Adrenal gland (tissue), 19 donors: ENCODE measurements around the gene NBPF12. TPM values are rescaled to one million over a fixed set of nuclear protein-coding genes. Genes with fewer than 3 reads are reported as not detected.
A peak's percentile ranks its signal among the peaks of the same experiment; 100 is the strongest.
"Not testable (repeated sequence)": the region's sequence is repeated elsewhere in the genome, so short reads cannot be mapped to it uniquely, and the experiment has no call there.

Experiments used
- DNase-seq, 7 donors: peaks; one replicate each; pipeline ENCODE4 v3.0.0-alpha.2; 2019 to 2020
- H3K27ac ChIP-seq, 5 donors: fragments of 200-600 bp; sonication (generic) in 4 of 5; 1 replicate in 3 of 5; 2 replicates in 2 of 5; pipeline versions ENCODE4 v1.5.1 to v1.8.0; 2016 to 2020; ENCODE audit warnings: mild to moderate bottlenecking in 1 of 5
- H3K27me3 ChIP-seq: fragments of 200-600 bp; 2 replicates; pipeline ENCODE4 v1.8.0; 2021
- H3K36me3 ChIP-seq, 2 donors: fragments of 200-600 bp; replicated peaks in 1 of 2; 1 replicate in 1 of 2; 2 replicates in 1 of 2; pipeline versions ENCODE4 v1.5.1 to v1.8.0; 2018 to 2022
- H3K4me1 ChIP-seq, 2 donors: fragments of 200-600 bp; replicated peaks in 1 of 2; 1 replicate in 1 of 2; 2 replicates in 1 of 2; pipeline versions ENCODE4 v1.5.1 to v1.8.0; 2018 to 2021
- H3K4me3 ChIP-seq, 4 donors: fragments of 200-600 bp; sonication (generic) in 3 of 4; one replicate each; pipeline ENCODE4 v1.5.1; 2016 to 2018
- H3K9me3 ChIP-seq, 3 donors: fragments of 200-600 bp; sonication (generic) in 1 of 3; replicated peaks in 1 of 3; 1 replicate in 2 of 3; 2 replicates in 1 of 3; pipeline versions ENCODE4 v1.5.1 to v1.8.0; 2016 to 2021
- CTCF ChIP-seq, 6 experiments: fragments of 450-650 bp in 4 of 6; fragments of 200-600 bp in 2 of 6; sonication (generic) in 1 of 6; IDR thresholded peaks; 1 replicate in 5 of 6; 2 replicates in 1 of 6; pipeline versions ENCODE4 v1.5.1 to v1.8.0; 2016 to 2021; ENCODE audit warnings: antibody characterized with exemption in 6 of 6, mild to moderate bottlenecking in 2 of 6, moderate library complexity in 1 of 6
- POLR2A ChIP-seq, 2 donors: fragments of 450-650 bp; IDR thresholded peaks; one replicate each; pipeline ENCODE4 v1.6.1; 2017; ENCODE audit warnings: antibody characterized with exemption in 2 of 2, mild to moderate bottlenecking in 2 of 2, moderate library complexity in 1 of 2
- WGBS, 4 donors: extraction: QIAGEN DNeasy Blood & Tissue Kit in 2 of 4; methylation state at CpG; one replicate each; pipeline versions ENCODE4 v1.1.5 to v1.1.7; 2013 to 2017; 5-methylcytosine and 5-hydroxymethylcytosine counted together
- intact Hi-C, 2 donors: fragments of 100-400 bp; cut with DNase I; formaldehyde crosslinking; loops; one replicate each; pipeline versions ENCODE4 v1.14.1 to v1.15.0; 2022 to 2023
- long read RNA-seq, 10 donors: library from polyadenylated mRNA in 3 of 10; unstranded in 2 of 10; stranded (forward) in 1 of 10; transcript quantifications; one replicate each; pipeline ENCODE4 v2.0.0 and lab custom pipeline, GENCODE V29; 2021 to 2026
- polyA plus RNA-seq, 3 donors: library from polyadenylated mRNA; stranded (reverse); fragments of 200-250 nt in 2 of 3; fragments of 350-450 nt in 1 of 3; fragmentation: Illumina TruSeq in 1 of 3; extraction: RNeasy Lipid Tissue Mini Kit (QIAGEN cat#74804) in 1 of 3; gene quantifications; one replicate each; pipeline ENCODE4 v1.2.3, GENCODE V29; 2013 to 2014
- total RNA-seq, 9 donors: library from RNA; depleted of rRNA in 4 of 9; stranded (reverse); fragments of >200 nt in 4 of 9; fragments of 120-200 nt in 1 of 9; fragmentation: NEBNext Ultra II Directional in 1 of 9; extraction: Animal tissue kit (Norgen Biotek cat#: 25700) in 1 of 9; gene quantifications; one replicate each; pipeline versions ENCODE4 v1.1.0 to v1.2.4, GENCODE V29; 2013 to 2023
- donor health status: healthy with polysubstance abuse.
- donor health status: Bipolar disorder and iron deficiency.
- donor health status: DM: yes; HTN: yes; CAD: no.
- donor health status: DM: no; HTN: no; CAD: no.
- donor health status: DM: no; HTN: no; CAD: no.
- donor health status: DM: yes; HTN: yes; CAD: no.

The NBPF12 gene, protein sequence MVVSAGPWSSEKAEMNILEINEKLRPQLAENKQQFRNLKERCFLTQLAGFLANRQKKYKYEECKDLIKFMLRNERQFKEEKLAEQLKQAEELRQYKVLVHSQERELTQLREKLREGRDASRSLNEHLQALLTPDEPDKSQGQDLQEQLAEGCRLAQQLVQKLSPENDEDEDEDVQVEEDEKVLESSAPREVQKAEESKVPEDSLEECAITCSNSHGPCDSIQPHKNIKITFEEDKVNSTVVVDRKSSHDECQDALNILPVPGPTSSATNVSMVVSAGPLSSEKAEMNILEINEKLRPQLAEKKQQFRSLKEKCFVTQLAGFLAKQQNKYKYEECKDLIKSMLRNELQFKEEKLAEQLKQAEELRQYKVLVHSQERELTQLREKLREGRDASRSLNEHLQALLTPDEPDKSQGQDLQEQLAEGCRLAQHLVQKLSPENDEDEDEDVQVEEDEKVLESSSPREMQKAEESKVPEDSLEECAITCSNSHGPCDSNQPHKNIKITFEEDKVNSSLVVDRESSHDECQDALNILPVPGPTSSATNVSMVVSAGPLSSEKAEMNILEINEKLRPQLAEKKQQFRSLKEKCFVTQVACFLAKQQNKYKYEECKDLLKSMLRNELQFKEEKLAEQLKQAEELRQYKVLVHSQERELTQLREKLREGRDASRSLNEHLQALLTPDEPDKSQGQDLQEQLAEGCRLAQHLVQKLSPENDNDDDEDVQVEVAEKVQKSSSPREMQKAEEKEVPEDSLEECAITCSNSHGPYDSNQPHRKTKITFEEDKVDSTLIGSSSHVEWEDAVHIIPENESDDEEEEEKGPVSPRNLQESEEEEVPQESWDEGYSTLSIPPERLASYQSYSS (N-terminal part only)
- 10 to 100 TPM in 3 of 9 donors, 1 to 10 TPM in 6; 7.0 to 13.7 (median 9.2) TPM for total RNA-seq
- polyA plus RNA-seq: 10 to 100 TPM in 1 of 3 donors, 1 to 10 TPM in 2; 5.5 to 10.7 (median 9.8) TPM
- long read RNA-seq, donor 1: 0 reads
- long read RNA-seq, donor 2: 0 reads
- long read RNA-seq, donor 3: 0 reads
- long read RNA-seq, donor 4: 0 reads
- long read RNA-seq, donor 5, partial matches to known transcripts: 3 of 9 reads
- long read RNA-seq, donor 5, other reads (novel, unspliced or antisense): 6 of 9 reads
- long read RNA-seq, donor 6, partial matches to known transcripts: 0 of 7 reads
- long read RNA-seq, donor 6, other reads (novel, unspliced or antisense): 7 of 7 reads
- long read RNA-seq, donor 7: 0 reads
- long read RNA-seq, donor 8: 0 reads
- long read RNA-seq, donor 9: 0 reads
- long read RNA-seq, donor 10: 0 reads

GRCh38 chr1:146938242-146938902 lies at the start of gene NBPF12:
TSS of gene NBPF12 (plus strand) at chr1:146938324. CDS start at chr1:146960144, 21,820 bp downstream.
- H3K9me3 ChIP-seq, H3K4me1 ChIP-seq, intact Hi-C loops, H3K36me3 ChIP-seq, H3K27me3 ChIP-seq: not testable (repeated sequence)
- Histone ChIP-seq H3K4me3 (peak within 1 kb of the TSS in 3 of 4 donors; percentile 40 to 80 (median 57)), H3K27ac (peak within 1 kb of the TSS in 4 of 5 donors; percentile 81 to 94 (median 85))
- TF ChIP-seq POLR2A (IDR thresholded peaks at IDR 0.05) (peak in 1 of 2 donors; percentile 22), CTCF (IDR thresholded peaks at IDR 0.05) (peak in 1 of 6 experiments; percentile 7)
- peak; percentile 75 to 89 (median 84) for DNase-seq
- WGBS, 4 donors: 0 to 1% (median 1%) methylated on average over 11 to 55 of the region's 61 CpGs

- H3K9me3 ChIP-seq, H3K4me1 ChIP-seq, intact Hi-C loops: not testable (repeated sequence)
Measured at GRCh38 chr1:146891355-146891754, 46.8 kb upstream of the NBPF12 start.

DNA sequence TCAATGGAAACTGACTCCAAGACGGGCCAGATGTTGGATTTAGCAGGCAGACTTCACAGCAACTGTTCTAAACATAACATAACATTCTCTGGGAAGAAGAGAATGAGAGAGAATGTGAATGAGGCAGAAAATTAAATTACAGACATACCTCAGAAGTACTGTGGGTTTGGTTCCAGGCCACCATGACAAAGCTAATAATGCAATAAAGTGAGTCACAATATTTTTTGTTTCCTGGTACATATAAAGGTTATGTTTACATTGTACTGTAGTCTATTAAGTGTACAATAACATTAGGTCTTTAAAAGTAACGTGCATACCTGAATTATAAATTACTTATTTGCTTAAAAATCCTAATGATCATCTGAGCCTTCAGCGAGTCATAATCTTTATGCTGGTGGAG lies 45.8 kb upstream of the NBPF12 start:
- H3K4me3 ChIP-seq, intact Hi-C loops, DNase-seq, H3K4me1 ChIP-seq, H3K9me3 ChIP-seq, H3K27ac ChIP-seq, H3K36me3 ChIP-seq, H3K27me3 ChIP-seq: not testable (repeated sequence)
- WGBS, 4 donors: 70 to 89% (median 79%) methylated on average over 1 to 2 of the region's 3 CpGs

More at GRCh38 chr1:146891355-146891754, 46.8 kb upstream of the NBPF12 start:
- DNase-seq, H3K27ac ChIP-seq, H3K4me3 ChIP-seq, H3K27me3 ChIP-seq, H3K36me3 ChIP-seq: not testable (repeated sequence)
- WGBS, 4 donors: 72 to 94% (median 84%) methylated on average over 2 to 3 of the region's 4 CpGs

DNA sequence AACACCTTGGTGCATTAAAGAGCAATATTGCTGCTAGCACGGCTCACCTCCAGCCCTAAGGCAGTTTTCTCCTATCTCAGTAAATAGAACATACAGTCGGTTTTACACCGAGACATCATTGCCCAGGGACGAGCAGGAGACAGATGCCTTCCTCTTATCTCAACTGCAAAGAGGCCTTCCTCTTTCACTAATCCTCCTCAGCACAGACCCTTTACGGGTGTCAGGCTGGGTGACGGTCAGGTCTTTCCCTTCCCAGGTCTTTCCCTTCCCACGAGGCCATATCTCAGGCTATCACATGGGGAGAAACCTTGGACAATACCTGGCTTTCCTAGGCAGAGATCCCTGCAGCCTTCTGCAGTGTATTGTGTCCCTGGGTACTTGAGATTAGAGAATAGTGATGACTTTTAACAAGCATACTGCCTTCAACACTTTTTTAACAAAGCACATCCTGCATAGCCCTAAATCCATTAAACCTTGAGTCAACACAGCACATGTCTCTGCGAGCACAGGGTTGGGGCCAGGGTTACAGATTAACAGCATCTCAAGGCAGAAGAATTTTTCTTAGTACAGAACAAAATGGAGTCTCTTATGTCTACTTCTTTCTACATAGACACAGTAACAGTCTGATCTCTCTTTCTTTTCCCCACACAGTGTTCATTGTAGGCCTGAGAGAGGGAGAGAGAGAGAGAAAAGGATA lies 30.4 kb upstream of the NBPF12 start:
- 33 to 74% (median 70%) methylated on average over 1 to 7 of the region's 8 CpGs; no CpG with 5 or more reads in 1 of the 4 donors for WGBS, 4 donors
- intact Hi-C loops, H3K4me3 ChIP-seq: not testable (repeated sequence)

DNA sequence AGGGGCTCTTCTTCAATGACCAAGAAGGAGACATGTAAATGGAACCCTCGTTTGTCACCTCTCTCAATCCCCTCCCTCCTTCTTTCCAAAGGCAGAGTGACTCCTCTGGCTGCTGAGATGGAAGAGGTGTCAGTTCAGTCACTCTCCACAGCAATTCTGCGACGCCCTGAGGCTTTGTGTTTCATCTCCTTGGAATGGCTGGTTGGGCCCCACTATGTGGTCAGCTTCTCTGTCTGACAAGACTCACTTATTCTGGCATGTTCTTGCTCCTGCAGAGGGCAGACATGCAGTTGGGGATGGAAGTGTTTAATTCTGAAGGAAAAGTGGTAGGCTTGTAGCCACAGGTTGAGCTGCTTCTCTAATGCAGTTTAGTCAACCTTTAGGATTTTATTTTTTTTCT lies 25.1 kb upstream of the NBPF12 start:
- 43 to 59% (median 53%) methylated on average over 3 of the region's 3 CpGs for WGBS, 4 donors

More for the DNA sequence above, 30.4 kb upstream of the NBPF12 start:
- not testable (repeated sequence) for H3K36me3 ChIP-seq, H3K4me1 ChIP-seq, H3K27me3 ChIP-seq, DNase-seq, H3K9me3 ChIP-seq, H3K27ac ChIP-seq

GRCh38 chr1:146920811-146921210 lies 17.3 kb upstream of the NBPF12 start:
- H3K27me3 ChIP-seq, H3K4me3 ChIP-seq, H3K36me3 ChIP-seq, intact Hi-C loops, H3K9me3 ChIP-seq, H3K27ac ChIP-seq, DNase-seq, H3K4me1 ChIP-seq: not testable (repeated sequence)

More for the DNA sequence above, 25.1 kb upstream of the NBPF12 start:
- H3K9me3 ChIP-seq, H3K4me3 ChIP-seq, intact Hi-C loops, H3K4me1 ChIP-seq, DNase-seq, H3K27me3 ChIP-seq, H3K36me3 ChIP-seq, H3K27ac ChIP-seq: not testable (repeated sequence)

GRCh38 chr1:146922614-146923013 lies 15.5 kb upstream of the NBPF12 start:
- not testable (repeated sequence) for H3K4me3 ChIP-seq, H3K9me3 ChIP-seq
- 70 to 93% (median 84%) methylated on average over 1 of the region's 1 CpG for WGBS, 4 donors

GRCh38 chr1:146924106-146924505 lies 14.0 kb upstream of the NBPF12 start:
- H3K36me3 ChIP-seq, H3K4me3 ChIP-seq, intact Hi-C loops, H3K27ac ChIP-seq, H3K9me3 ChIP-seq, H3K4me1 ChIP-seq, H3K27me3 ChIP-seq, DNase-seq: not testable (repeated sequence)
- WGBS, 4 donors: 58 to 68% (median 60%) methylated on average over 2 of the region's 2 CpGs

More at GRCh38 chr1:146922614-146923013, 15.5 kb upstream of the NBPF12 start:
- H3K27ac ChIP-seq, H3K27me3 ChIP-seq, intact Hi-C loops, DNase-seq, H3K36me3 ChIP-seq, H3K4me1 ChIP-seq: not testable (repeated sequence)
